Testis (tissue), 3 donors: ENCODE measurements around the gene PAQR9. TPM values are rescaled to one million over a fixed set of nuclear protein-coding genes. Genes with fewer than 3 reads are reported as not detected.

Source experiments
- DNase-seq: peaks from one replicate; pipeline ENCODE4 v3.0.0-alpha.2; 2019
- H3K27ac ChIP-seq, 2 donors: fragments of 200-600 bp; sonication (generic); one replicate each; pipeline ENCODE4 v1.5.1; 2019
- H3K27me3 ChIP-seq: fragments of 200-600 bp; sonication (generic); one replicate; pipeline ENCODE4 v1.5.1; 2019
- H3K36me3 ChIP-seq: fragments of 200-600 bp; sonication (generic); one replicate; pipeline ENCODE4 v1.5.1; 2017; ENCODE audit warnings: low read depth; ENCODE audit errors: missing control alignments
- H3K4me1 ChIP-seq: fragments of 200-600 bp; sonication (generic); one replicate; pipeline ENCODE4 v1.5.1; 2019
- H3K4me3 ChIP-seq, 2 donors: fragments of 200-600 bp; sonication (generic); one replicate each; pipeline ENCODE4 v1.5.1; 2017 to 2019
- H3K9me3 ChIP-seq: fragments of 200-600 bp; sonication (generic); one replicate; pipeline ENCODE4 v1.5.1; 2017
- POLR2A ChIP-seq: fragments of 450-650 bp; IDR thresholded peaks from one replicate; pipeline ENCODE4 v1.6.1; 2017; ENCODE audit warnings: antibody characterized with exemption, mild to moderate bottlenecking, moderate library complexity
- WGBS, 2 donors: methylation state at CpG; one replicate each; pipeline ENCODE4 v1.1.5; 2018; 5-methylcytosine and 5-hydroxymethylcytosine counted together
- intact Hi-C: fragments of 100-400 bp; cut with DNase I; formaldehyde crosslinking; loops from one replicate; pipeline ENCODE4 v1.15.1; 2023; ENCODE audit warnings: low total_unique reads
- polyA plus RNA-seq: library from polyadenylated mRNA; stranded (reverse); fragments of 350-450 nt; fragmentation: Illumina TruSeq; extraction: RNeasy Lipid Tissue Mini Kit (QIAGEN cat#74804); gene quantifications from one replicate; pipeline ENCODE4 v1.2.3, GENCODE V29; 2014; ENCODE audit warnings: low read depth, low replicate concordance; ENCODE audit not compliant: insufficient read depth
- total RNA-seq, 2 donors: library from RNA; depleted of rRNA; stranded (reverse); fragments of >200 nt; gene quantifications; one replicate each; pipeline ENCODE4 v1.2.3, GENCODE V29; 2016
- TF ChIP-seq, protein P1 (sequence below), 3 experiments: fragments of 450-650 bp in 2 of 3; fragments of 200-600 bp in 1 of 3; sonication (generic) in 1 of 3; IDR thresholded peaks; one replicate each; pipeline ENCODE4 v1.5.1; 2016 to 2019; ENCODE audit warnings: antibody characterized with exemption in 3 of 3, mild to moderate bottlenecking in 2 of 3, moderate library complexity in 1 of 3

PAQR9 gene
- total and polyA plus RNA-seq, 3 donors from 2014 or later, result 16.8 to 35.3 (median 20.7) TPM

DNA sequence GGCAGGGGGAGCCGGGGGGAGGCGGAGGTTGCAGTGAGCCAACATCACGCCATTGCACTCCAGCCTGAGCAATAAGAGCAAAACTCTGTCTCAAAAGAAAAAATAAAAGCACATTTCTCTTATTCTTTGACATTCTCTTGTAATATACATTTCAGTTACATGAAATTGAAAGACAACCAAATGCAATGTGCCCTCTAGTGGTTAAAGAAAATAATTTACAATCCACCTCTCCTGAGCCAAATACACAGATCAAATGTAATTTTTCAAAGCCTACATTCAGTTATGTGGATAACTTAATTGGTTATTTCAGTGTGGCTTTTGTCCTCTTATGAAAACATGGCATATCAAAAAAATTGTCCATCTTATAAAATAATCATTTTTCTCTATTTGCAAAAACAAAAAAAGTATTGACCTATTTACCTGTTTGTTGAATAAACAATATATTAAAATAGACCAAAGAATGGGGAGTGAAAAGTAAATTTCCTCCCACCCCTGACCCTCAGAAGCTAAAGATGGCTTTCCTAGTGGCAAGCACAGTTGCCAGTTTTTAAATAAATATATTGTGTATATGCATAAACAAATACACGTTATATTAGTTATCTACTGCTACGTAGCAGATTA, 23.7 kb upstream of the PAQR9 start:
- DNase-seq, result no peak
- no peak for TF ChIP-seq POLR2A
- TF ChIP-seq, protein P1, sequence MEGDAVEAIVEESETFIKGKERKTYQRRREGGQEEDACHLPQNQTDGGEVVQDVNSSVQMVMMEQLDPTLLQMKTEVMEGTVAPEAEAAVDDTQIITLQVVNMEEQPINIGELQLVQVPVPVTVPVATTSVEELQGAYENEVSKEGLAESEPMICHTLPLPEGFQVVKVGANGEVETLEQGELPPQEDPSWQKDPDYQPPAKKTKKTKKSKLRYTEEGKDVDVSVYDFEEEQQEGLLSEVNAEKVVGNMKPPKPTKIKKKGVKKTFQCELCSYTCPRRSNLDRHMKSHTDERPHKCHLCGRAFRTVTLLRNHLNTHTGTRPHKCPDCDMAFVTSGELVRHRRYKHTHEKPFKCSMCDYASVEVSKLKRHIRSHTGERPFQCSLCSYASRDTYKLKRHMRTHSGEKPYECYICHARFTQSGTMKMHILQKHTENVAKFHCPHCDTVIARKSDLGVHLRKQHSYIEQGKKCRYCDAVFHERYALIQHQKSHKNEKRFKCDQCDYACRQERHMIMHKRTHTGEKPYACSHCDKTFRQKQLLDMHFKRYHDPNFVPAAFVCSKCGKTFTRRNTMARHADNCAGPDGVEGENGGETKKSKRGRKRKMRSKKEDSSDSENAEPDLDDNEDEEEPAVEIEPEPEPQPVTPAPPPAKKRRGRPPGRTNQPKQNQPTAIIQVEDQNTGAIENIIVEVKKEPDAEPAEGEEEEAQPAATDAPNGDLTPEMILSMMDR (IDR thresholded peaks at IDR 0.05), result peak; percentile 27 to 77 (median 54)
- no peaks in the 10 kb centered on the region for H3K36me3 ChIP-seq
- intact Hi-C loops, result no loop called here
- no peak overlapping the region for H3K4me3 ChIP-seq
- H3K27ac ChIP-seq, result no peak overlapping the region
- no peaks in the 10 kb centered on the region for H3K4me1 ChIP-seq
- H3K9me3 ChIP-seq, result no peaks in the 10 kb centered on the region
- 52 to 58% methylated on average over 5 of the region's 5 CpGs for WGBS, 2 donors
- no peaks in the 10 kb centered on the region for H3K27me3 ChIP-seq

DNA sequence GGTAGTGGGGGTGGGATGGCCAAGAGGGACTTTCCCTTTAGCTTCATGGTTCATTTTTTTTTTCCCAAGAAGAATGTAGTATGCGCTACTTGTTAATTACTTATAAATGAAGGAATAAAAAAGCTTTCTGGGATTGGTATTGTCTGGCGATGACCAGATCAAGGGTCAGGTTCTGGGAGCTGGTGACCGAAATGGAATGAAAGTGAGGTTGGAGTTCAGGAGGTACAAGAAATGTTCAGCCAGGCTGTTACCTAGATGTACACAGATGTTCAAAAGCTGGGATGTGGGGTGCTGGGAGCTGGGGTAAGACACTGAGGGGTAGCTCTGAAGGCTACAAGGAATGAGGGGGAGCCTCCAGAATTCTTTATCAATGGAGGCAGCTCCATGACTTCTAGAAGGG, 20.8 kb upstream of the PAQR9 start:
- intact Hi-C loops, result no loop called here

DNA sequence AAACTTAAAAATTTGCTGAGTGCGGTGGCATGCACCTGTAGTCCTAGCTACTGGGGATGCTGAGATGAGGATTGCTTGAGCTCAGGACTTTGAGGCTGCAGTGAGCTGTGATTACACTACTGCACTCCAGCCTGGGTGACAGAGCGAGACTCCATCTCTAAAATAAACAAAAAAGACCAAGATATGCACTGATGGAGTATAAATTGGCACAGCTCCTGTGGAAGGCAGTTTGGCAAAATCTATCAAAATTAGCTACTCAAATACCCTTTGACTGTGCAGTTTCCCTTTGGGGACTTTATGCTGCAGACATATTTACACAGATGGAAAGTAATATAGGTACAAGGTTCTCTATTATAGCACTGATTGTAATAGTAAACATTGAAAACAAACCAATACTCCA, 19.8 kb upstream of the PAQR9 start:
- TF ChIP-seq POLR2A, result no peak
- TF ChIP-seq, protein P1 (IDR thresholded peaks at IDR 0.05), result no peak
- Histone ChIP-seq H3K36me3 (no peaks in the 10 kb centered on the region), H3K27ac (no peak overlapping the region), H3K27me3 (no peaks in the 10 kb centered on the region), H3K9me3 (no peaks in the 10 kb centered on the region), H3K4me1 (no peaks in the 10 kb centered on the region), H3K4me3 (no peak overlapping the region)
- intact Hi-C loops, result no loop called here
- no peak for DNase-seq
- 85 to 93% methylated on average over 2 of the region's 2 CpGs for WGBS, 2 donors

More for the DNA sequence above, 20.8 kb upstream of the PAQR9 start:
- WGBS, 2 donors, result 92 to 96% methylated on average over 3 of the region's 3 CpGs
- Histone ChIP-seq H3K4me3 (no peak overlapping the region), H3K9me3 (no peaks in the 10 kb centered on the region), H3K27me3 (no peaks in the 10 kb centered on the region), H3K4me1 (no peaks in the 10 kb centered on the region), H3K27ac (no peak overlapping the region), H3K36me3 (no peaks in the 10 kb centered on the region)
- no peak for TF ChIP-seq POLR2A
- TF ChIP-seq, protein P1 (IDR thresholded peaks at IDR 0.05), result no peak
- no peak for DNase-seq

DNA sequence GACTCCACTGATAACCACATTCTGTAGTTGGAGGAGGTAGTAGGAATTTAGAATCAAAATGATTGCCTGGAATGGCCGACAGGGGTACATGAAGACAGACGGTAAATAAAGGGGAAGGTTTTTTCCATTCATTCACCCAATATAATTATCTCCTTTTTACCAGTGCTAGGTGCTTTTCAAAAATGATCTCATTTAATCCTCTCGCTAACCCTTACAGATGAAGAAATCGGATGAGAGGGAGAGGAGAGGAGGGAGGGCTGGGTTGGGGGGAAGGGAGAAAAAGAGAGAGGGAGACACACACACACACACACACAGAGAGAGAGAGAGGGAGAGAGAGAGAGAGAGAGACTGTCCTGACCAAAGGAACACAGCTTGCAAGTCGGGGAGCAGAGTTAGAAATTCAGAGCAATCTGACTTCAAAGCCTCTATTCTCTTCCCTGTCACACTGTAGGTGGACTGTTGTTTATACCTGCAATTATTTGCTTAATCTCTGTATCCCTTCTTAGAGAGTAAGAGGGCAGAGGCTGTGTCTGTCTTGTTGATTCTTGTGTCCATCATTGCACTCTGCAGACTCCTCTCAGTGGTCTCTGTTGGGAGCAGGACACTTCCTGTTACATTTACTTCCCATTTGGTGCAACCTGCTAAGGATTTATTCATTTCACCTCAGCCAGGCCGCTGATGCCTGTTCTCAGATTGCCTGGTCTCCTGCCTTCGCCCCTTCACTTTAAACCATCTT, 18.7 kb upstream of the PAQR9 start:
- Histone ChIP-seq H3K4me1 (no peaks in the 10 kb centered on the region), H3K36me3 (no peaks in the 10 kb centered on the region), H3K27me3 (no peaks in the 10 kb centered on the region), H3K9me3 (no peaks in the 10 kb centered on the region), H3K4me3 (no peak overlapping the region), H3K27ac (no peak overlapping the region)
- intact Hi-C loops, result no loop called here
- 64 to 68% methylated on average over 7 of the region's 7 CpGs for WGBS, 2 donors
- no peak for DNase-seq
- TF ChIP-seq, protein P1 (IDR thresholded peaks at IDR 0.05), result no peak
- no peak for TF ChIP-seq POLR2A
